ENCODE measurements around the gene RAMP3.
A peak's percentile ranks its signal among the peaks of the same experiment; 100 is the strongest.

- TF ChIP-seq EZH2 (IDR thresholded peaks at IDR 0.05; ENCODE audit: low read length): no peak
- TF ChIP-seq CTCF (optimal IDR thresholded peaks at IDR 0.05 in 1 of 3, IDR thresholded peaks at IDR 0.05 in 1 of 3, conservative IDR thresholded peaks at IDR 0.05 in 1 of 3; ENCODE audit: extremely low read depth in 1 of 3, insufficient read depth in 2 of 3, low read length in 3 of 3): peak in 1 of 3 experiments; percentile 8
Measured at GRCh38 chr7:45129181-45129800, 28.3 kb upstream of the RAMP3 start.

Data from keratinocyte (primary cell).